Colonic mucosa (tissue), 4 donors: ENCODE results near the gene COL13A1. TPM values are rescaled to one million over a fixed set of nuclear protein-coding genes. Genes with fewer than 3 reads are reported as not detected.

Source experiments
- DNase-seq: peaks from one replicate; pipeline ENCODE4 v3.0.0-alpha.2; 2020
- H3K27ac ChIP-seq: fragments of 200-600 bp; one replicate; pipeline ENCODE4 v1.8.0; 2021
- H3K27me3 ChIP-seq: fragments of 200-600 bp; one replicate; pipeline ENCODE4 v1.8.0; 2021
- H3K36me3 ChIP-seq: fragments of 200-600 bp; one replicate; pipeline ENCODE4 v1.8.0; 2021
- H3K4me1 ChIP-seq: fragments of 200-600 bp; one replicate; pipeline ENCODE4 v1.8.0; 2021; ENCODE audit warnings: mild to moderate bottlenecking
- H3K4me3 ChIP-seq: fragments of 200-600 bp; one replicate; pipeline ENCODE4 v1.8.0; 2021
- H3K9ac ChIP-seq, 2 donors: one replicate each; pipeline ENCODE4 v1.7.0; 2013; ENCODE audit warnings: control low read depth in 2 of 2, low read depth in 2 of 2, low read length in 2 of 2
- H3K9me3 ChIP-seq: fragments of 200-600 bp; one replicate; pipeline ENCODE4 v1.8.0; 2021
- intact Hi-C: fragments of 100-400 bp; cut with DNase I; formaldehyde crosslinking; loops from one replicate; pipeline ENCODE4 v1.14.1; 2022
- total RNA-seq, 2 donors: library from RNA; stranded (reverse); fragmentation: NEBNext Ultra II Directional in 1 of 2; extraction: Animal tissue kit (Norgen Biotek cat#: 25700) in 1 of 2; gene quantifications; one replicate each; pipeline ENCODE4 v1.2.1, GENCODE V29; 2021
- TF ChIP-seq, protein P1 (sequence below): fragments of 200-600 bp; IDR thresholded peaks from one replicate; pipeline ENCODE4 v1.8.0; 2022; ENCODE audit warnings: antibody characterized with exemption, mild to moderate bottlenecking
- donor health status: healthy.
- donor health status: DM: no; HTN: no; CAD: no.
- donor health status: DM: no; HTN: no; CAD: no.

Gene COL13A1
- total RNA-seq, 2 donors from 2014 or later: 1.0 to 1.1 TPM

DNA sequence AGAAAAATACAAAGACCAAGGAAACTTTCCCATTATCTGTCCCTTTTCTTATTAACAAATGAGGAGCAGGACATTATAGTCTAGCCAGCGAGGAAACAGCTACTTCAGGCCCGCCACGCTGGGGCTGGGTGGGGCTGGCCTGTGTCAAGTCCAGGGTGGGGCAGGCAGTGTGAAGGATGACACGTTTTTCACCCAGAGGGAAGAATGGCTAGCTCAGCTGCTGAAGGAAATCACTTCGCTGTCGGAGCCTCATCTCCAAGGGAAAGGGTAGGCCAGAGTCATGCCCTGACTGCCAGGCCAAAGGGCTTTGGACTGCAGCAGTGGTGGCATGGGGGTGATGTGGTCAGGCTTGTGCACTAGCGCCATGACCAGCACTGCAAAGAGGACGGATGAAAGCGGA lies 24.4 kb downstream of the COL13A1 start:
- Histone ChIP-seq H3K9ac (no peak overlapping the region), H3K36me3 (no peaks in the 10 kb centered on the region), H3K9me3 (no peaks in the 10 kb centered on the region), H3K27ac (no peak overlapping the region), H3K27me3 (no peaks in the 10 kb centered on the region), H3K4me3 (no peak overlapping the region), H3K4me1 (no peaks in the 10 kb centered on the region)
- intact Hi-C loops: no loop called here
- no peak for DNase-seq
- TF ChIP-seq, protein P1, sequence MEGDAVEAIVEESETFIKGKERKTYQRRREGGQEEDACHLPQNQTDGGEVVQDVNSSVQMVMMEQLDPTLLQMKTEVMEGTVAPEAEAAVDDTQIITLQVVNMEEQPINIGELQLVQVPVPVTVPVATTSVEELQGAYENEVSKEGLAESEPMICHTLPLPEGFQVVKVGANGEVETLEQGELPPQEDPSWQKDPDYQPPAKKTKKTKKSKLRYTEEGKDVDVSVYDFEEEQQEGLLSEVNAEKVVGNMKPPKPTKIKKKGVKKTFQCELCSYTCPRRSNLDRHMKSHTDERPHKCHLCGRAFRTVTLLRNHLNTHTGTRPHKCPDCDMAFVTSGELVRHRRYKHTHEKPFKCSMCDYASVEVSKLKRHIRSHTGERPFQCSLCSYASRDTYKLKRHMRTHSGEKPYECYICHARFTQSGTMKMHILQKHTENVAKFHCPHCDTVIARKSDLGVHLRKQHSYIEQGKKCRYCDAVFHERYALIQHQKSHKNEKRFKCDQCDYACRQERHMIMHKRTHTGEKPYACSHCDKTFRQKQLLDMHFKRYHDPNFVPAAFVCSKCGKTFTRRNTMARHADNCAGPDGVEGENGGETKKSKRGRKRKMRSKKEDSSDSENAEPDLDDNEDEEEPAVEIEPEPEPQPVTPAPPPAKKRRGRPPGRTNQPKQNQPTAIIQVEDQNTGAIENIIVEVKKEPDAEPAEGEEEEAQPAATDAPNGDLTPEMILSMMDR: no peak

DNA sequence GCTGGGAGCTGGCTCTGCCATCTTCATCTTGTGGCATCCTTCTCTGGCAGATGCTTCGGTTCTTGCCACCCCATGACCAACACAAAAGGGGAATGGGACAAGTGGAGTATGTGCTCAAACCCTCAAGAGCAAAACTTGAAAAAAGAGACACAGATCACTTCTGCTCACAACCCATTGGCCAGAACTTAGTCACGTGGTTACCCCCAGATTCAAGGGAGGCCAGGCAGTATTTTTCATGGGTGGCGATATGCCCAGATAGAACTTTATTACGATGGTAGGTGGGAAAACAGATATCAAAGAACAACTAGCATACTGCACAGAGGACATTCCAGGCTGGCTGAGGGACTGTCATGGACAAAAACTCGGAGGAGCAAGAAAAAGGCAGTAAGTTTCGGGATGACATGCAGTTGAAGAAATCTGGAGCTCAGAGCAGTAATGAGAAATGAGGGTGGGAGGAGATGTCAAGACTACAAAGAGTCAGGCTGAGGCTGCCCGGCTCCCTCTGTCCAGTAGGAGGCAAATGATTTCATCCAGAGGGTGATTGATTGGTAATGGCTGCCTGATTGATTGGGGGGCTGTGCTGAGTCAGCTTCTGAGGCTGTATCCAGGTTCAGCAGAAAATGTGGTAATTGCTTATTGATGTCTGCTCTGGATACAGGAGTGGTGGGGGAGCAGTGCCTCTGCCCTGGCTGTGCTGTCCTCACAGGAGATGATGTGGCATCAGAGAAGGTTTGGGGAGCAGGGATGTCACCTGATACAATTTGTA lies 25.3 kb downstream of the COL13A1 start:
- no peak overlapping the region for H3K27ac ChIP-seq
- DNase-seq: no peak
- H3K4me1 ChIP-seq: no peaks in the 10 kb centered on the region
- H3K36me3 ChIP-seq: no peaks in the 10 kb centered on the region
- TF ChIP-seq, protein P1: no peak
- no peaks in the 10 kb centered on the region for H3K27me3 ChIP-seq
- H3K9ac ChIP-seq: no peak overlapping the region
- no peak overlapping the region for H3K4me3 ChIP-seq
- intact Hi-C loops: no loop called here
- H3K9me3 ChIP-seq: no peaks in the 10 kb centered on the region

DNA sequence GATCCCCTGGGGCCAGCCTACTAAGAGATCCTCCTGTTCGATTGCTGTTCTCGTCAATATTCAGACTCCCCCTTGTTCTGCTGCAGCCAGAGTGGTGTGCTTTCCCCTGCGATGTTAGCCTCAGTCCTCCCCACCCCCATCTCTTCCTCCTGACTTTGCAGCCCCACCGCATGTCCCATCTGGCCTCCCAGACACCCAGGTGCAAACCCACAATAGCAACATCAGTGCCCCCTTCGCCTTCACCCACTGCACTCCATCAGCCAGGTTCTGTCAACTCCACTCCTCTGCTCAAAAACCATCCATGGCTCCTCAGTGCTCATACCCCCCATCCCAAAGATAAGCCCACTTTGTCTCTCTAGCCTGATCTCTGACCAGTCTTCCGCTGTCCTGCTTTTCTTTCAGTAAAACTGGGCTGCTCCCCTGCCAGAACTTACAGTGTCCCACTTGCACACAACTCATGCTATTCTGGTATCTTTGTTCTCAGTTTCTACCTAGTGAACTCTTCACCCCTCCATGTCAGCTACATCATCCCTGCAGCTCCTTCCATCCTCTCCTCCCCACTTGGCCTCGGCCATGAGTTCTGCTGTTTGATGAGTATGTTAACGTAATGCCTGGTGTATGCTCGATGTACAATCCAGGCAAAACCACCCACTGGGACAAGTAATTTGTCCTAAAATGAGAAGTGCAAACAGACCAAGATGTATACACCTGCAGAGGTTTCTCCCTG lies 26.6 kb downstream of the COL13A1 start:
- Histone ChIP-seq H3K4me1 (no peaks in the 10 kb centered on the region), H3K36me3 (no peaks in the 10 kb centered on the region), H3K9ac (no peak overlapping the region), H3K27me3 (no peaks in the 10 kb centered on the region), H3K9me3 (no peaks in the 10 kb centered on the region), H3K4me3 (no peak overlapping the region), H3K27ac (no peak overlapping the region)
- TF ChIP-seq, protein P1: no peak
- intact Hi-C loops: no loop called here
- no peak for DNase-seq

DNA sequence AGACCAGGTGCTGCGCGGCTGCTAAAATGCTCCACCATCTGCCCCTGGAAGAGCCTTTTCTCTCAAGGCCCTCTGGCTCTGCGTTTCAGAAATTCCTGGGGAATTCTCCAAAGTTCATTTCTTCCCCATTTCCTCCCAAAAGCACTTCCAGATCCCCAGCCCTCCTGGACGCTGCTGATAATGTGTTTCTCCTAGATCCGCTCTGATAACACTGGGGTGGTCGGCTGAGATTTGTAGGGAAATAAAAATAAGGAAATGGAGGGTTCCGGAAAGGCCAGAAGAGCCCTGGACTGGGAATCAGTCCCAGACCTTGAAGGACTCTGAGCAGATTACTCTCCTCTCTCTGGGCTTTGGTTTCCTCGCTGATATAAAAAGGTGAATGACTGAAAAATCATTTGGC lies 28.1 kb downstream of the COL13A1 start:
- TF ChIP-seq, protein P1: no peak
- no peak overlapping the region for H3K27ac ChIP-seq
- no peaks in the 10 kb centered on the region for H3K9me3 ChIP-seq
- no peak overlapping the region for H3K9ac ChIP-seq
- intact Hi-C loops: no loop called here
- no peaks in the 10 kb centered on the region for H3K27me3 ChIP-seq
- H3K4me1 ChIP-seq: no peaks in the 10 kb centered on the region
- DNase-seq: no peak
- H3K36me3 ChIP-seq: no peaks in the 10 kb centered on the region
- H3K4me3 ChIP-seq: no peak overlapping the region

DNA sequence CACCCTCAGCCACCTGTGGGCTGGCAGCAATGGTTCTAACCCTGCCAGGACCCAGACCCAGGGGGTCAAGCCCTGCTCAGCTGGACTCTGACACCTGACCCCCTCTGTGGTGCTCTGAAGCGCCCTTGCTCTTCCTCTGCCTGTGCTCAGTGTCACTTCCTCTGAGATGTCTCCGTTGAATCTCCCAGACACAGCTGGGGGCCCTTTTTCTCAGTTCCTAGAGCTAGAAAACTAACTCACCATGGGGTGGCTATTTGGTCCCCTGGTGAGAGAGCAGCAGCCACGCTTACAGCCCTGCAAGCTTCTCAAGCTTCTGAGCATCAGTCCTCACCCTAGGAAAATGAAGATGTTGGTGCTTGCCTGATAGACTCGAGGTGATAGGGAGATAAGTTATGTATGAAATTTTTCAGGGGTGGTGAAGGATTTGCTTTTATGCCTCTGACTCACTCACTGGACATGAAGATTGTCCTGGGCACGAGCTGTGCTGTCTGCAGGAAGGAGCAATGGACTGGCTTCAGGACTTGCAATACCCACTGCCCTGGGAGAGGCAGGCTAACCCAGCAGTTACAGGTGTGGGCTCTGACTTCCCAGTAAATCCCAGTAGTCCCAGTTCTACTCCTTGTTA lies 29.6 kb downstream of the COL13A1 start:
- intact Hi-C loops: no loop called here

More for the DNA sequence above, 29.6 kb downstream of the COL13A1 start:
- DNase-seq: no peak
- H3K27ac ChIP-seq: no peak overlapping the region
- no peaks in the 10 kb centered on the region for H3K36me3 ChIP-seq
- TF ChIP-seq, protein P1: no peak
- H3K9me3 ChIP-seq: no peaks in the 10 kb centered on the region
- H3K4me3 ChIP-seq: no peak overlapping the region
- no peaks in the 10 kb centered on the region for H3K27me3 ChIP-seq
- no peak overlapping the region for H3K9ac ChIP-seq
- no peaks in the 10 kb centered on the region for H3K4me1 ChIP-seq
